IPS DF 4.7 (cell line): ENCODE results near the gene LINC01488.

ENCODE experiments used
- DNase-seq: peaks from one replicate; pipeline ENCODE4 v3.0.0-alpha.2; 2013; ENCODE audit warnings: low spot score; ENCODE audit errors: extremely low read depth

Gene LINC01488

DNA sequence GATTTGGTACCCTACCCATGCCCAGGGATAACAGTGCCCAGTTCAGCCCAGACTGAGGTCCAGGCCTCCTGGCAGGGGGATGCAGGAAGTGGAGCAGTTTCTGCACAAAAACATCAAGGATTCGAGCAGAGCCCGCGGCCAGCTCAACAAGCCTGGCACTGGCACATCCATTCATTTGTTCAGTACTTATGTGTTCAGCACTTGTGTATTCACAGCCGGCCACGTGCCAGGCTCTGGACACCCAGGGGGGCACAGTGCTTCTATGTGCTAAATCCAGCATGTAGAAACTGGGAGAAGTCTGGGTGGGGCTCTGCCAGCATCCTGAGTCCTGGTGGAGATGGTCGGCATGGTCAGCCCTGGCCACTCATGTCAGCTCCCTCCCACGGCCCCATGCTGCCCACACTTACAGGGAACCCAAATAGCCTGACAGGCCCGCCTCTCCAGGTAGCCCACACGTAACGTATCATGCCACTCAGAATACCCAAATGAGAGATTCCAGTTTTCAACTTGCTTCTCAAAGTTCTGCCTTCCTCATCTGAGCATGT, 28.5 kb downstream of the LINC01488 start:
- no peak for DNase-seq

DNA sequence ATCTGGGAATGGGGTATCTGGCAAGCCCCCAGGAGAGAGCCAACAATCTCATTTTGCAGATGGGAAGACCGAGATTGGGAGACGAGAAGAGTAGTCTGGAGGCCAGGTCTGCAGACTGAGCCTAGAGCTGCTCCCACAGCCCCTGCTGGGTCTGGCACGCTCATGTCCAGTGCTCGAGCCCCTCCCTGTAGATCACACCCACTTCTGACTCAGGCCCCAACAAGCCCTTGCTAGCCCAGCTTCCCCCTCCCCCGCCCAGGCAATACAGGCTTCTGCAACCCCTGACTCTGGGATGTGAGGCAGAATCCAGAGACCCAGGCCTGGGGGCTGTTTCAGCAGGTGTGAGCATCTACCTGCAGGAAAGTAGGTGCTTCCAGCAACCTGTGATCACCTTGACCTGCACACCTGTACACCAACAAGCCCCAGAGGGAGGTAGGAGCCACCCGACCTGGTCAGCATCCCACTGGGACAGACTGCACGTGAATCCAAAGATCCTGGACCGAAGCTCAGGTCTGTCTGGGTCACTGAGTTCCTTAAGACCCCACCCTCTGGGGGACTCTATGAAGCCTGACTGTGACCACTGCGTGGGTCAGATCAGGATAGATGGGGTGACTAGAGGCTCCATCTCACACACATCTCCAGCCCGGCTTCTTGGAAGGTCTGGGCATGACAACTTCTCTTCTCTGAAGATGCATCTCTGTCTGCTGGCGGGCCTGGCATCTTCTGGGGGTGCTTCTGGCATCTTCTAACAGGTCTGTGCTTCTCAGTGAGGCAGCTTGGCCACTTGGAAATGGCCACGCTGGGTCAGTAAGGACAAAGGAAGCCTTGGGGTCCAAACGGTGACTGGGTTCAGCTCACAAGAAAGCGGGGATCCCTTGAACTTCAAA, 29.3 kb downstream of the LINC01488 start:
- DNase-seq = no peak

DNA sequence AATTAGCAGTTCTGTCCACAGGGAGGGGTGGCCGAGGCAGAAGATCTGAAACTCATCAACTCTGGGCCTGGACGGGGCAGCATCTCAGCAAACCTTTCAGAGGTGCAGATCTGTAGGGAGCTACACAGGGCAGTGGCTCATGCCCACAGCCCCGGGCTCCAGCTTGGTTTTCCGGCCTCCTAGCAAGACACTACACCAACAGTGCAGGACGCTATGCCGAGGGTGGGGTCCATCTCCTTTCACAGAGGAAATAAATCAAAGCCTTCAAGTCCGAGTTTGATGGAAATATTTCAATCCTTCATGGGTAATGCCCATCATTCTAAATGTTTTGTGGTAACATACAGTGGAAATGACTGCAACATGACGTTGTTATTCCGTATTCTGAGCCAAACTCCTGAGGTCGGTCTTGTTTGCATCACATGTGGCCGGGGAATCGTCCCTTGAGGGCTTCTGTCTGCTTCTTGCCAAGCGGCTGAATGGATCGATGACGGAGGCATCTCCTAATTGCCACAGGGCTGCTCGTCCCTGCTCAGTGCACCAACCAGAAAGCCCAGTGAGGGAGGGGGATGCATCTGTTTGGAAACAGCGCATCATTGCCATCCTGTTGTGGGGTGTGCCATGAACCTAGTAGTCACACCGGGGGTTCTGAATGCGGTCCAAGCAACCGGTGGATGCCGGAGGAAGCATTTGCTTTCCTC, 30.0 kb downstream of the LINC01488 start:
- DNase-seq = no peak

DNA sequence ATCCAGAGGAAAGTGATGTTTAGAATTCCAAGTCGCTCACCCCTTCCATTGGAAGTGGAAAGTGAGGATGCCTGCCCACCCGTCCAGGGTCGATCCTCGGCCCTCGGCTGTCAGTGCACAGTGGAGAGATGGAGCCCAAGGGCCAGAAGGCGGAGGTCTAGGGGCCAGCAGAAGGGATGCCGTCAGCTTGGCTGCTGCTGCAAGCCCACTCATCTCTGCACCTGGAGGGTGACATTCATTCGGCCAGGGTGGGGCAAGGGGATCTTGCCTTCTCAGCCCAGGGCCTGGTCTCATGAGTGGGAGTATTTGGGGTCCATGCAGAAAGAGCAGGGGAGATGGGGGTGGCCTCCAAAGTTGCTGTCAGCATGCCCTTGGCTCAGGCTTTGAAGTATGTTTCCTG, 30.7 kb downstream of the LINC01488 start:
- no peak for DNase-seq

DNA sequence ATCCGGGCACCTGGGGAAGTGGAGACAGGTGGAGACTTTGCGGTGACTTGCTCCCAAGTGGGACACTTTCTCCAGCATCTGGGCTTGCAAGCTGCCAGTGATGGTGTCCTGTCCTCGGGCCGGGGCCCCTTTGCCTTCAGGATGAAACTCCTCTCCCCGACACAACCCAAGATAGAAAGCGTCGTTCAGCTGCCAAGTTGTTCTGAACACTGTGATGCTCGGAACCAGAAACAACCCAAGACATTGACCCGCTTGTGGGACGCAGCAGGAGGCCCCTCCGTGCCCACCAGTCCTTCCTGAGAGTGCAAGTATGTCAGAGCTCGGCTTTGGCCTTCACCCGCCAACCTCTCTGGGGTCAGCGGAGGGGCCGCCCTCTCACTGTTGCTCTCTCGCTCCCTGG, 31.3 kb downstream of the LINC01488 start:
- no peak for DNase-seq

DNA sequence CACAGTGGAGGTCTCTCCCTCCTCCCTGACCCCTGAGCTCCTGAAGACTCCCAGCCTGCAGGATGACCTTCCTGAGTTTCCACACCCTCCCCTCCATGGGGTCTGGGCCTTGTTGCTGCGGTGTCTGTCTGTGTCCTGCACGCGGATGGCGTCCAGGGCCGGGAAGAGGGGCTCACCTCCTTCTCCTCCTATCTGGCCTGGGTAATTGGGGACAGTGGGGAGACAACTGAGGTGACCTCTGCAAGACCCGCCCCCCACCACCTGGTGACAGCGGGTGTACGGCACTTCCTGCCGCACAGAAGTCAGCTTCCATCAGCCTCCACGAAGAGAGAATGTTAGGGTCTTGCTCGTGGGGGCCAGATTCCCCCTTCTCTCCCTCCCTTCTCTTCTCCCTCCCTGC, 31.7 kb downstream of the LINC01488 start:
- DNase-seq = no peak

DNA sequence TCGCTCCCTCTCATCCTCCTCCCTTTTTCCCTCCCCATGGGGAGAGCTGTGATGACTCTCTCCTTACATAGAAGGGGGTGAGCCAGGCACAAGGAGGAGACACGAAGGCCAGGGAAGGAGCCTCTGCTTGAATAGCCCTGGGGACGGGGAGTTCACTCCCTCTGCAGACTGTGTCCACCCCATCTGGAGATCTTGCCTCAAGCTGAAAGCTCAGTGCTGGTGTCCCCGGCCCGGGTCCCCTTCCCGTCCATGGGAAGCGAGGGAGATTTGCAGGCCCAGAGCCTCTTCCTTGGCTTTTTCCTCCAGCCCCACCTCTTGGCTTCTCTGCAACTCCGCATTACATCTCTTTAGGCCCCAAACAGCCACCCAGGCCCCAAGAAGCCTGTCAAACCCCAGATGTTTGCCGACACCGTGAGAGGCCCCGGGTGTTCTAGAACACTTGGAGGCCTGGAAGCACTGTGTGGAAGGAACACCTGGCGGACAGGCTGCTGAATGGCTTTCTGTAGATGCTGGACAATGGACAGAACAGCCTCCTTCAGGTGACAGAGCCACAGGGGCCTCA, 32.3 kb downstream of the LINC01488 start:
- DNase-seq = no peak

DNA sequence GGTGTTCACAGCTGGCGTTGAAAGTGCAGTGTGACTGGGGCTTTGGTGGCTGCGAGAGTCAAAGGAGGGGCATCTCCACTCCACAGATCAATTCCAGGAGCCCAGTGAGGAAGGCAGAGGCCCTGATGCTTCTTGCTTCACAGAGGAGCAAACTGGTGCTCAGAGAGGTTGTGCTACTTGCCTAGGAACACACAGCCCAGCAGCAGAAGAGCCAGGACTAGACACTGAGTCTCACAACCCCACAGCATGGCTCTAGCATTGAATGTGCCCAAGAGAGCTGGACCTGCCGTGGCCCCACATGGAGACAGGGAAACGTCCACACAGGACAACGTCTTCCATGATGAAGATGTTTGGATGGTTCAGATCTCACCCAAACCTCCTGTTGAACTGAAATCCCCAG, 33.3 kb downstream of the LINC01488 start:
- no peak for DNase-seq

DNA sequence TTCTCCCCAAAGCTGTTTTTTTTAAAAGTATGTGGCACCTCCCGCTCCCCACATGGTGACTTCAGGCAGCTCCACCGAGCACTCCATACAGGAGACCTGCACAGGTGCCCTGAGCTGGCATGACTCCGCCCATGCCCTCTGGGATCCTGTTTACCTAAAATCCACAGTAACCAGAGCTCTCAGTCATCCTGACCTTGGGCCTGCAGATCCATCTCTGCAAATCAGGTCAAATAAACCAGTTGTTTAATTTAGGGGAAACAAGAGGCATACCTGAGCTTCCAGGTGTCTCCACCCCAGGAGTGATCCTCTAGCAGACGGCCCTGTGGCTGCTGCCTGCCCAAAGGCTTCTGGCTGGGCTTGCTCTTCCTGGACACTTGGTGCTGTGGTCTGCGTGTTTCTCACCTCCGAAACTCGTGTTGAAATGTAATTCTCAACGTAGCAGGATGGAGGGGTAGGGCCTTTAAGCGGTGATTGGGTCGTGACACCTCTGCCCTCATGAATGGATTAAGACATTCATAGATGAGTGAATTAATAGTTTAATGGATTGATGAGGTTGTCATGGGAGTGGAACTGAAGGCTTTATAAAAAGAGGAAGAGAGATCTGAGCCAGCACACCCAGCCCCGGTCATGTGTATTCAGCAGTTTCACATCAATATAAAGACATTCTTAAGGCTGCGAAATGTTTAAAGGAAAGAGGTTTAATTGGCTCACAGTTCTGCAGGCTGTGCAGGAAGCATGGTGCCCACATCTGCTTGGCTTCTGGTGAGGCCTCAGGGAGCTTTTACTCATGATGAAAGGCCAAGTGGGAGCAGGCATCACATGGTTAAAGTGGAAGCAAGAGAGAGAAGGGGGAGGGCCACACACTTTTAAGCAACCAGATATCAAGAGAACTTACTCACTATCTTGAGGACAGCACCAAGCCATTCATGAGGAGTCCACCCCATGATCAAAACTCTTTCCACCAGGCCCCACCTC, 34.1 kb downstream of the LINC01488 start:
- DNase-seq = no peak

DNA sequence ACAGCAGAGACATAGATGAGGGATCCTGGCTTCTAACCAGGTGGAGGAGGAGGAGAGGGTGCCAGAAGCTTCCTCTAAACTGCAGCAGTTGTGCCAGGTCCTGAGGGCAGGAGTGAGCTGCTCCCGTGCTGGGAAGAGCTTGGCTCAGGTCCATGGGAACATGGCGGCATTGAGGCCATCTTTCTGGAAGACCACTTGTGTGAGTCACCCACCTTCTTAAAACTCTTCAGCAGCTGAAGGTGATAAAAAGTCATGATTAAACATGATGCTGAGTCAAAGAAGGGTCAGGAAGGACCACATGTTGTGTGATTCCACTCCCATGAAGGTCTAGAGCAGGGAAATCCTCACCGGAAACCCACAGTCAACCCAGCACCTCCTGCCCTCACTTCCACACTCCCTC, 35.1 kb downstream of the LINC01488 start:
- DNase-seq = no peak

DNA sequence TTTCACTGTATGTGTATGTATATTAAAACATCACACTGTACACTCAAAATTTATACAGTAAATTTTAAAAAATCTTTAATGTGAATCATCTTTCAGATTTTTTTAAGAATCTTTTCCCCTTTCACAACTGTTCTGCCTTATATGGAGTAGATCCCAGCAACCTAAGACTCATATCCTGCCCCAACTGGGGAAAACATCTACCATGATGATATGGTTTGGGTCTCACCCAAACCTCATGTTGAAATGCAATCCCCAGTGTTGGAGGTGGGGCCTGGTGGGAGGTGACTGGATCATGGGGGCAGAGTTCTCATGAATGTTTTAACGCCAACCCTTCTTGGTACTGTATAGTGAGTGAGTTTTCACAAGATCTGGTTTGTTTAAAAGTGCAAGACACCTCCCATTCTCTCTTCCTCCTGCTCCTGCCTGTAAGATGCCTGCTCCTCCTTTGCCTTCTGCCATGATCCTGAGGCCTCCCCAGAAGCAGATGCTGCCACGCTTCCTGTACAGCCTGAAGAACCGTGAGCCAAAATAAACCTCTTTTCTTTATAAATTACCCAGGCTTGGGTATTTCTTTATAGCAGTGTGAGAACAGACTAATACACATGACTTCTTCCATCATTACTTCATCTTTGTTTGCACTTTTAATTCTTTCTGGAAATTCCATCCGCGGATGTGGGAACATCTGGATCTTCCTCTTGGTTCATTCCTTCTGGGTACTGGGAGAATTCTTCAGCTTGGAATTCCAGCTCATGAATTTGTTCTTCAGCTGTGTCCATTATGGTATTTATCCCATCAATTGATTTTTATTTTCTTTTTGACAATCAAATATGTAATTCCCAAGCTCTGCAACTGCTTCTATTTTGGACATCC, 36.9 kb downstream of the LINC01488 start:
- no peak for DNase-seq

DNA sequence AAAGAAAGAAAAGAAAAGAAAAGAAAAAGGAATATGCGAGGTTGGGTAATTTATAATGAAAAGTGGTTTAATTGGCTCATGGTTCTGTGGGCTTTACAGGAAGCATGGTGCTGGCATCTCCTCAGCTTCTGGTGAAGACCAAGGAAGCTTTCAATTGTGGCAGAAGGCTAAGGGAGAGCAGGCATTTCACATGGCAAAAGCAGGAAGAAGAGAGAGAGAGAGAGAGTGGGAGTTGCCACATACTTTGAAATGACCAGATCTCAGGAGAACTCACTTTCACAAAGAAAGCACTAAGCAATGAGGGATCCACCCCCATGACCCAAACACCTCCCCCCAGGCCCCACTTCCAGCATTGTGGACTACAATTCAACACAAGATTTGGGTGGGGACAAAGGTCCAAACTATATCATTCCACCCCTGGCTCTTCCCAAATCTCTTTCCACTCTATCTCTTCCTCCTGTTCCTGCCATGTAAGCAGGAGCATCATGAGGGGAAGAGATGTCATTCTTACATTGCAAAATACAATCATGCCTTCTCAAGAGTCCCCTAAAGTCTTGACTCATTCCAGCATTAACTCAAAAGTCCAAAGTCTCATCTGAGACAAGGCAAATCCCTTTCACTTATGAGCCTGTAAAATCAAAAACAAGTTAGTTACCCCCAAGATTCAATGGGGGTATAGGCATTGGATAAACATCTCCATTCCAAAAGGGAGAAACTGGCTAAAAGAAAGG, 38.9 kb downstream of the LINC01488 start:
- no peak for DNase-seq

DNA sequence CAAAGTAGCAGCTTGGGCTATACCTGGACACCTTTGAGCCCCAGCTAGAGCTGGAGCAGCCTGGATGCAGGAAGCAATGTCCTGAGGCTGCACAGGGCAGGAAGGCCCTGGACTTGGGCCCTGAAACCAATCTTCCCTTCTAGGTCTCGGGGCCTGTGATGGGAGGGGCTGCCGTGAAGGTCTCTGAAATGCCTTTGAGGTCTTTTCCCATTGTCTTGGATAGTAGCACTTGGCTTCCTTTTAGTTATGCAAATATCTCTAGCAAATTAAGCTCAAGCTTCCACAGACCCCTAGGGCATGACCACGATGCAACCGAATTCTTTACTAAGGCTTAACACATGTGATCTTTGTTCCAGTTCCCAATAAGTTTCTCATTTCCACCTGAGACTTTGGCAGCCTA, 40.0 kb downstream of the LINC01488 start:
- peak; percentile 80 for DNase-seq

DNA sequence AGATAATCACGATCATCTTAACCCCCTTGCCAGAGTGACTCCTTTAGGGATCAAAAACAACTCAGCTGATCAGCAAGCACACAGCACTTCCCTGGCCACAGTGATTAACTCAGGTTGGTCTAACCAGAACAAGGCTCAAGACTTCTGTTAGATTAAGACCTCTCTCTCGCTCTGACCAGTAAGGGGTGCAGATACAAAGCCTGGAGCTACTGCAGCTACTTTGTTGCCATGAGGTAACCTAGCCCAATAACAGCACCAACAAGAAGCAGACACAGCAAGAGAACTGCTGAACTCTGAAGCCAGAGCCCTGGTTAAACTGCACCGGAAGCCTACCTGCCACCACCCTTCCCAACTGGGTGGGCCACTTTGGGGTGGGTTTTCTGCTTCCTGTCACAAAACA, 42.0 kb downstream of the LINC01488 start:
- DNase-seq = no peak

DNA sequence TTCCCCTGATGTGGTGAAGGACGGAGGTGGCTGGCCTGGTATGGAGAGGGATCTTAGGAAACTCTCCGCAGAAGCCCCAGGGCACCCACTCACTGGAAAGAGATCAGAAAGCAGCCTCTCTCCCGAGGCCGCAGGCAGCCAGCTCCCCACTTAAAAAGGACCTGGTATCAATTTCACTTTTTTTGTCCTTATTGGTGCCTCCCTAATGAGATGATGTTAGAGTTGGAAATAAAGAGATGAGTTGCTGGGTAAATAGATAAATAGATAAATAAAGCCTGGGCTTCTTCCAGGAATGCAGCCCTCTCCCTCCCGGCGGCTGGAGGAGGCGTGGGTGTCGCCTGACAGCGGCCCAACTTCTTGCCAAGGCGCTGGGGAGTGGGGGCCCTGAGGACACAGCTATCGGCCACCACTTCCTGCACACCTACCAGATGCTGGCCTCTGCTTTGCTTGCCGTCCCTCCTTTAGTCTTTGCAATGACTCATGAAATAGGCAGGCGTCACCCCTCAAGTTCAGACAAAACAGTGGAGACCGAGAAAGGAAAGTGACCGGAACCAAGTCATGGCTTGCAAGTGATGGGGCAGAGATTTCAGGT, 42.9 kb downstream of the LINC01488 start:
- no peak for DNase-seq

DNA sequence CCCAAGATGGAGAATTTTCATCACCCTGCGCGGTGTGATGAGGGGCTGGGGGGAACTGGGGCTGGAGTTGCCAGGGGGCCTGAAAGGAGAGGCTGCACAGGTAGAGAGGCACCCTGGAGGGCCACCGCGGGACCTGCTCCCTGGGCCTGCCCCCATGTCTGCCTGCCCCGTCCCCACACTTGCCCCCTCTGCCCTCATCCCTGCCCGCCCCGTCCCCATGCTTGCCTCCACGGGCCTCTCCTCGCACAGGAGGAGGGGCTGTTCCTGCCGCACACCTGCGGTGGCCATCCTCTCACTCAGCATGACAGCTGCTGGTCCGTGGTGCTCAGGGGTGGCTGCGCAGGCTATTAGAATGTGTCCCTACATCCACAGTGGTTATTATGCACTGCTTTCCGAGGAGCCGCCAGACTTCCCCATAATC, 43.5 kb downstream of the LINC01488 start:
- no peak for DNase-seq

DNA sequence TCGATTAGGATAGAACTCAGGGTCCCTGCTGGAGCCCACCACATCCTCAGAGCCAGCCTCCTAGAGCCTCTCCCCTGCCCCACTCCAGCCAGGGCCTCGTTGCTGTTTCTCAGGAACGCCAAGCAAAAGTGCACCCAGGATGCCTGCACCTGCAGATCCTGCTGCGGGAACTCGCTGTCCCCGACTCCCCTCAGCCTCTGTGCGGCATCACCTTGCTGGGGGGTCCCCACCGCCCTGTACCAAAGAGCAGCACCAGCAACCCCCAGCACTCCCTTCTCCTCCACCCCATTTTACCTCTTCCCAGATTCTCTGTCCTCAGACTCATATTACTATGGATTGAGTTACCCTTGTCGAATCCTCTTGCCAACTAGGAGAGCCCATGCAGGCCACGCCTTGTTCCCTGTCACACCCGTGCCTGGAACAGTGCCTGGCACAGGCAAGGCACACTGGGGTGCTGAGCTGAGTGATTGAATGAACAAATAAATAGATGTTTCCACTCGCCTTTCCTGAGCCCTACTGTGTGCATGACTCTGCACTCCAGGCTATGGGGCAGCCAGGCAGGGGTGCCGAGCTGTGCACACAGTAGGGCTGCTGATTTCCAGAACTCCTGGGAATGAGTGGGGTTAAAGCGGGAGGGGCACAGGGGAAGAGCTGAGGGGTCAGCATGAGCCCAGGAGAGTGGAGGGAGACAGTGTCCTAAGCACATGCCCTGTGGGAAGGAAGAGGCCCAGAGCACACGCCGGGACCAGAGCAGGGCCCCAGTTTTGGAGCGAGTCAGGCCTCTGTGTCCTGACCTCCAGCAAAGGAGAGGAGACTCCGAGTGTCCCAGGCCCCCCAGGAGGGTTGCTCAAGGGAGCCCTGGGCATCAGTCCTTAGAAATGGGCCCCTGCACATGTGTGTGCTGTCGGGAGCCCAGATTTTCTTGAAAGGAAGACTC, 44.3 kb downstream of the LINC01488 start:
- DNase-seq = no peak

DNA sequence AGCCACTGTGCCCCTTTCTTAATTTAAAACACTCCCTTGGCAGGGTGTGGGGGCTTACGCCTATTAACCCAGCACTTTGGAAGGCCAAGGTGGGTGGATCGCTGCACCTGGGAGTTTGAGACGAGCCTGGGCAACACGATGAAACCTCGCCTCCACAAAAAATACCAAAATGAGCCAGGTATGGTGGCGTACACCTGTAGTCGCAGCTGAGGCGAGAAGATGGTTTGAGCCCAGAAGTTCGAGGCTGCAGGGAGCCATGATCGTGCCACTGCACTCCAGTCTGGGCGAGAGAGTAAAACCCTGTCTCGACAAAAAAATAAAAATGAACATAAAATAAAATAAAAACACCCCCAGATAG, 45.0 kb downstream of the LINC01488 start:
- no peak for DNase-seq
